ENCODE data around the gene LIPT1. TPM values are rescaled to one million over a fixed set of nuclear protein-coding genes. Genes with fewer than 3 reads are reported as not detected.

Gene LIPT1
- total RNA-seq, 2 experiments from 2014 or later: 11.9 to 12.5 TPM

- intact Hi-C loops (cut with micrococcal nuclease; ENCODE audit: unreplicated experiment): loop anchor here (1.0 to 2.0 kb wide), 4 partner anchors 13 to 349 kb away; partner anchors contain the start of genes LIPT1, MITD1, MRPL30 and REV1
- Histone ChIP-seq H3K36me3 (ENCODE audit: insufficient read depth, low read length) (no peaks in the 10 kb centered on the region), H4K20me1 (ENCODE audit: insufficient read depth, low read length) (no peaks in the 10 kb centered on the region), H3K4me3 (ENCODE audit: low read depth, low read length, poor library complexity, severe bottlenecking) (peak within 1 kb of the TSS; percentile 71), H3K9me2 (ENCODE audit: insufficient read depth, low read length) (no peaks in the 10 kb centered on the region), H3K4me1 (ENCODE audit: insufficient read depth, low read length, poor library complexity, severe bottlenecking) (peaks cover 12% of the 10 kb centered on the region), H3K4me2 (ENCODE audit: low read length) (peak within 1 kb of the TSS; percentile 83), H3K27ac (ENCODE audit: low read depth, low read length, poor library complexity, severe bottlenecking) (peak within 1 kb of the TSS; percentile 48), H3K79me2 (ENCODE audit: insufficient read depth, low read depth, low read length) (no peaks in the 10 kb centered on the region), H3K9me3 (ENCODE audit: low read length) (no peaks in the 10 kb centered on the region), H2AFZ (ENCODE audit: low read length) (peak within 1 kb of the TSS; percentile 84)
- TF ChIP-seq EZH2phosphoT487 (IDR thresholded peaks at IDR 0.05; ENCODE audit: borderline replicate concordance, low read depth, low read length): no peak
- TF ChIP-seq, protein P1, sequence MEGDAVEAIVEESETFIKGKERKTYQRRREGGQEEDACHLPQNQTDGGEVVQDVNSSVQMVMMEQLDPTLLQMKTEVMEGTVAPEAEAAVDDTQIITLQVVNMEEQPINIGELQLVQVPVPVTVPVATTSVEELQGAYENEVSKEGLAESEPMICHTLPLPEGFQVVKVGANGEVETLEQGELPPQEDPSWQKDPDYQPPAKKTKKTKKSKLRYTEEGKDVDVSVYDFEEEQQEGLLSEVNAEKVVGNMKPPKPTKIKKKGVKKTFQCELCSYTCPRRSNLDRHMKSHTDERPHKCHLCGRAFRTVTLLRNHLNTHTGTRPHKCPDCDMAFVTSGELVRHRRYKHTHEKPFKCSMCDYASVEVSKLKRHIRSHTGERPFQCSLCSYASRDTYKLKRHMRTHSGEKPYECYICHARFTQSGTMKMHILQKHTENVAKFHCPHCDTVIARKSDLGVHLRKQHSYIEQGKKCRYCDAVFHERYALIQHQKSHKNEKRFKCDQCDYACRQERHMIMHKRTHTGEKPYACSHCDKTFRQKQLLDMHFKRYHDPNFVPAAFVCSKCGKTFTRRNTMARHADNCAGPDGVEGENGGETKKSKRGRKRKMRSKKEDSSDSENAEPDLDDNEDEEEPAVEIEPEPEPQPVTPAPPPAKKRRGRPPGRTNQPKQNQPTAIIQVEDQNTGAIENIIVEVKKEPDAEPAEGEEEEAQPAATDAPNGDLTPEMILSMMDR (conservative IDR thresholded peaks at IDR 0.05; ENCODE audit: low read length): no peak
- ChIA-PET POLR2A (interaction anchor here (0.6 to 1.8 kb wide), 9 partner anchors 12 to 702 kb away, joined by 3 to 12 read pairs (median 3); partner anchors contain the start of genes LIPT1 and TSGA10), CTCF (ENCODE audit: unreplicated experiment) (no interaction called here)
- DNase-seq (ENCODE audit: low spot score): peak; percentile 91
- BruUV-seq (replicated peaks): no TSS peak
Measured at GRCh38 chr2:99141110-99142108, 13.4 kb upstream of the LIPT1 start, which contains the start of gene C2orf15. TSS of gene C2orf15 (plus strand) at chr2:99141707. CDS start at chr2:99150559, 8,852 bp downstream.

DNA sequence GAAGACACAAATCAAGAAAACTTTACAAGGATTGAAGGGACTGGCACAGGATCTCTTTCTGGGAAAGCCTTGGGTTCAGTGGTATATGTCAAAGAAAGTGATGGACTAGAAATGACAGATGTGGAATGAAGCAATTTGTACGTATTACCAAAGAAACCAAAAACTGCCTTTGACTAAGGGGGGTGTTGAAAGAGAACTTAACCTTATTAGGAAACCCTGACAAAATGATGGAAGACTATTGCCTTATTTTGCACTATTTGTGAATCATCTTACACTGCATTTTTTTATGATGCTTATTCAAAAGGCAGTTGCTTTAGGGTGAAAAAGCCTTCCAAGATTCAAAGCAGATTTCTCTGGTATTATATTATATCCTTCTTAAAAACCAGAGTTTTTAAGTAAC is 4.1 kb upstream of the LIPT1 start:
- no peak for TF ChIP-seq EZH2phosphoT487 (IDR thresholded peaks at IDR 0.05; ENCODE audit: borderline replicate concordance, low read depth, low read length)
- TF ChIP-seq, protein P1 (conservative IDR thresholded peaks at IDR 0.05; ENCODE audit: low read length): no peak
- Histone ChIP-seq H3K4me1 (ENCODE audit: insufficient read depth, low read length, poor library complexity, severe bottlenecking) (peaks cover 9% of the 10 kb centered on the region), H3K9me3 (ENCODE audit: low read length) (no peaks in the 10 kb centered on the region), H3K36me3 (ENCODE audit: insufficient read depth, low read length) (no peaks in the 10 kb centered on the region), H3K9me2 (ENCODE audit: insufficient read depth, low read length) (no peaks in the 10 kb centered on the region), H3K27ac (ENCODE audit: low read depth, low read length, poor library complexity, severe bottlenecking) (no peak overlapping the region), H3K4me3 (ENCODE audit: low read depth, low read length, poor library complexity, severe bottlenecking) (no peak overlapping the region), H3K4me2 (ENCODE audit: low read length) (no peak overlapping the region), H3K79me2 (ENCODE audit: insufficient read depth, low read depth, low read length) (peaks cover 4% of the 10 kb centered on the region; the same call in 1 of the 2 replicates), H4K20me1 (ENCODE audit: insufficient read depth, low read length) (no peaks in the 10 kb centered on the region), H2AFZ (ENCODE audit: low read length) (no peak overlapping the region)
- CTCF ChIA-PET (ENCODE audit: unreplicated experiment): no interaction called here
- intact Hi-C loops (cut with micrococcal nuclease; ENCODE audit: unreplicated experiment): no loop called here
- BruUV-seq (replicated peaks): no TSS peak
- POLR2A ChIA-PET: interaction anchor here (0.7 kb wide), 1 partner anchor 384 kb away, joined by 3 read pairs; no protein-coding TSS in a partner anchor
- no peak for DNase-seq (ENCODE audit: low spot score)

Data from OCI-LY7 (cell line).